ENCODE data around the gene MYO16. TPM values are rescaled to one million over a fixed set of nuclear protein-coding genes. Genes with fewer than 3 reads are reported as not detected.

The MYO16 gene
- total RNA-seq, 1 experiment from 2014 or later, result not detected

GRCh38 chr13:108915634-108916512 is 286.5 kb downstream of the MYO16 start:
- no peaks in the 10 kb centered on the region for H3K23me2 ChIP-seq (ENCODE audit: insufficient read length, low read depth, low read length, poor library complexity, severe bottlenecking)
- Mint-ChIP-seq H3K4me1 (peaks cover 21% of the 10 kb centered on the region in 2 experiments), H3K27ac (peak overlapping the region in 2 of 3 experiments; percentile 80 to 93; a peak in 3 of 7 replicates), H3K4me3 (no peak overlapping the region), H3K9me3 (no peaks in the 10 kb centered on the region; a peak in 1 of 5 replicates), H3K36me3 (ENCODE audit: insufficient read depth in 1 of 3, low read depth in 3 of 3) (no peaks in the 10 kb centered on the region), H3K27me3 (ENCODE audit: low read depth) (no peaks in the 10 kb centered on the region)
- H3K79me2 ChIP-seq (ENCODE audit: insufficient read depth, low read length), result no peaks in the 10 kb centered on the region
- H2BK120ac ChIP-seq (ENCODE audit: low read depth, low read length, poor library complexity, severe bottlenecking), result no peak overlapping the region
- no peak overlapping the region for H2BK20ac ChIP-seq (ENCODE audit: low read depth, low read length, poor library complexity, severe bottlenecking)
- no peak overlapping the region for H4K91ac ChIP-seq (ENCODE audit: insufficient read length, low read depth, low read length)
- H3K4me2 ChIP-seq (ENCODE audit: insufficient read depth, insufficient read length, low read length), result no peak overlapping the region
- no peak for TF ChIP-seq CTCF (conservative IDR thresholded peaks at IDR 0.05)
- H3K56ac ChIP-seq (ENCODE audit: insufficient read length, low read depth, low read length), result no peak overlapping the region
- no peak overlapping the region for H2BK15ac ChIP-seq (ENCODE audit: low read depth, low read length)
- no peak overlapping the region for H2BK5ac ChIP-seq (ENCODE audit: insufficient read length, low read length)
- no peak overlapping the region for H3K4ac ChIP-seq (ENCODE audit: low read depth, low read length)
- H3K27me3 ChIP-seq (ENCODE audit: insufficient read depth, low read length), result no peaks in the 10 kb centered on the region
- no peaks in the 10 kb centered on the region for H4K20me1 ChIP-seq (ENCODE audit: control insufficient read depth, insufficient read depth, insufficient read length)
- H3K9ac ChIP-seq (ENCODE audit: extremely low read depth, insufficient read length, low read length), result no peak overlapping the region
- H3K23ac ChIP-seq (ENCODE audit: insufficient read length, low read depth, low read length), result no peak overlapping the region
- H3K18ac ChIP-seq (ENCODE audit: insufficient read length, low read depth, low read length), result no peak overlapping the region
- H2AK5ac ChIP-seq (ENCODE audit: insufficient read length, low read length), result no peak overlapping the region
- no peak overlapping the region for H3K14ac ChIP-seq (ENCODE audit: insufficient read depth, low read length)
- H3T11ph ChIP-seq (ENCODE audit: low read length), result no peak overlapping the region
- no peaks in the 10 kb centered on the region for H3K9me3 ChIP-seq (ENCODE audit: control insufficient read depth, low read depth, low read length)
- no peak overlapping the region for H4K5ac ChIP-seq (ENCODE audit: insufficient read length, low read depth, low read length)
- H2AFZ ChIP-seq (ENCODE audit: low read length), result no peak overlapping the region
- no CpG with 5 or more reads among the region's 9 CpGs for WGBS (ENCODE audit: extremely low coverage, insufficient read length, low lambda C conversion rate)
- no peaks in the 10 kb centered on the region; the same call in 1 of the 2 replicates for H3K4me1 ChIP-seq (ENCODE audit: insufficient read depth, low read length)
- H3K79me1 ChIP-seq (ENCODE audit: insufficient read depth, low read depth, low read length, poor library complexity, severe bottlenecking), result no peaks in the 10 kb centered on the region
- peak overlapping the region; percentile 15 for H2BK12ac ChIP-seq (ENCODE audit: insufficient read length, low read depth, low read length)
- DNase-seq, result peak; percentile 76
- no peak overlapping the region for H3K27ac ChIP-seq (ENCODE audit: insufficient read length, low read depth, low read length)
- no peak overlapping the region for H4K8ac ChIP-seq (replicated peaks; ENCODE audit: insufficient read length, low read depth, low read length)
